Ishikawa (cell line): ENCODE data around the gene PRR20G.

Experiments used
- CREB1 ChIP-seq: IDR thresholded peaks from 2 replicates; pipeline ENCODE4 v1.6.1; 2012; ENCODE audit warnings: low read depth
- EGR1 ChIP-seq: IDR thresholded peaks from 2 replicates; pipeline ENCODE4 v1.6.1; 2012
- FOXM1 ChIP-seq: IDR thresholded peaks from 2 replicates; pipeline ENCODE4 v1.6.1; 2012; ENCODE audit warnings: low read depth, borderline replicate concordance
- RAD21 ChIP-seq: IDR thresholded peaks from 2 replicates; pipeline ENCODE4 v1.6.1; 2012; ENCODE audit warnings: low read depth
- REST ChIP-seq: IDR thresholded peaks from 2 replicates; pipeline ENCODE4 v1.6.1; 2012; ENCODE audit warnings: low read depth, mild to moderate bottlenecking
- TAF1 ChIP-seq: IDR thresholded peaks from 2 replicates; pipeline ENCODE4 v1.6.1; 2012; ENCODE audit warnings: low read depth, mild to moderate bottlenecking
- TCF12 ChIP-seq: IDR thresholded peaks from 2 replicates; pipeline ENCODE4 v1.6.1; 2012; ENCODE audit warnings: low read depth
- TEAD4 ChIP-seq: IDR thresholded peaks from 2 replicates; pipeline ENCODE4 v1.6.1; 2012
- YY1 ChIP-seq: IDR thresholded peaks from 2 replicates; pipeline ENCODE4 v1.6.1; 2012; ENCODE audit warnings: low read depth
- TF ChIP-seq, protein P1 (sequence below): IDR thresholded peaks from 2 replicates; pipeline ENCODE4 v1.6.1; 2012
- TF ChIP-seq, protein P2 (sequence below): IDR thresholded peaks from 2 replicates; pipeline ENCODE4 v1.6.1; 2012

DNA sequence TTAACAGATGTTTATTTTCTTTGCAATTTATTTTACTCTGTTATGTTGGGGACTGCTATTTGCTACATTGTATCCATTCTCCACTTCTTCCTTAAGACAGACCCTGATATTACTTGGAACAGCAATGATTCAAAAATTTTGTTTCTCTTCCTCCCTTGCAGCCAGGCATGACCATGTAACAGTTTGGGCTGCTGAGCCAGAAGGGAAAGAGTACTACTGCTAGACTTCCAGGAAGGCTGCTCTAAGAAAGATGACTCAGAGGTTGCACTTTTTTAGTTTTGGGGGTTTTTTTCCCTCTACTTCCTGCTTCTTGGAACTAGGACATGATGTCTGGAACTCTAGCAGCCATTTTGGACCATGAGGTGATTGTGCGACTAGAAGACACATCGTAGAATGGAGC is 10.3 kb downstream of the PRR20G start:
- TF ChIP-seq TCF12 (no peak), FOXM1 (no peak), REST (no peak), YY1 (no peak), TAF1 (no peak), TEAD4 (no peak), RAD21 (no peak), EGR1 (no peak), CREB1 (no peak)
- TF ChIP-seq, protein P1, sequence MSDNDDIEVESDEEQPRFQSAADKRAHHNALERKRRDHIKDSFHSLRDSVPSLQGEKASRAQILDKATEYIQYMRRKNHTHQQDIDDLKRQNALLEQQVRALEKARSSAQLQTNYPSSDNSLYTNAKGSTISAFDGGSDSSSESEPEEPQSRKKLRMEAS: no peak
- TF ChIP-seq, protein P2, sequence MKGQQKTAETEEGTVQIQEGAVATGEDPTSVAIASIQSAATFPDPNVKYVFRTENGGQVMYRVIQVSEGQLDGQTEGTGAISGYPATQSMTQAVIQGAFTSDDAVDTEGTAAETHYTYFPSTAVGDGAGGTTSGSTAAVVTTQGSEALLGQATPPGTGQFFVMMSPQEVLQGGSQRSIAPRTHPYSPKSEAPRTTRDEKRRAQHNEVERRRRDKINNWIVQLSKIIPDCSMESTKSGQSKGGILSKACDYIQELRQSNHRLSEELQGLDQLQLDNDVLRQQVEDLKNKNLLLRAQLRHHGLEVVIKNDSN: no peak
